ENCODE results near the gene DNAH14. TPM values are rescaled to one million over a fixed set of nuclear protein-coding genes. Genes with fewer than 3 reads are reported as not detected.
A peak's percentile ranks its signal among the peaks of the same experiment; 100 is the strongest.

DNAH14 gene
- total and polyA plus RNA-seq, 9 of the 15 experiments (the other 6 are each of a cell fraction or from before 2014, with no cell fraction given) = 58.4 to 142 (median 98.4) TPM

GRCh38 chr1:225431081-225431863 lies 501.8 kb downstream of the DNAH14 start:
- Histone ChIP-seq H2AFZ (ENCODE audit: low read depth, low read length) (no peak overlapping the region), H3K4me3 (no peak overlapping the region), H3K79me2 (ENCODE audit: control insufficient read depth, insufficient read depth, low read length) (peaks cover 17% of the 10 kb centered on the region), H3K27ac (ENCODE audit: extremely low read depth, low read depth, low read length) (no peak overlapping the region), H4K20me1 (replicated peaks; ENCODE audit: control insufficient read depth, insufficient read depth, low read length) (peaks cover 8% of the 10 kb centered on the region), H3K4me2 (ENCODE audit: insufficient read depth, low read length) (no peak overlapping the region), H3K9me3 (replicated peaks; ENCODE audit: control insufficient read depth, insufficient read depth, low read depth, low read length) (peaks cover 8% of the 10 kb centered on the region; the same call in 1 of the 2 replicates), H3K27me3 (ENCODE audit: control insufficient read depth in 2 of 2, insufficient read depth in 2 of 2, low read length in 2 of 2) (no peaks in the 10 kb centered on the region), H3K4me1 (replicated peaks in 1 of 2; ENCODE audit: control insufficient read depth in 2 of 2, insufficient read depth in 2 of 2, low read length in 2 of 2) (peaks cover 17 to 23% of the 10 kb centered on the region in 2 experiments; a peak in 4 of 5 replicates), H3K9ac (ENCODE audit: insufficient read depth in 1 of 2, low read depth in 2 of 2, low read length in 2 of 2) (no peak overlapping the region), H3K36me3 (ENCODE audit: control insufficient read depth, insufficient read depth, low read length) (peaks cover 3% of the 10 kb centered on the region; the same call in 1 of the 3 replicates), H3K9me1 (ENCODE audit: control insufficient read depth, insufficient read depth, low read length) (no peaks in the 10 kb centered on the region)
- WGBS (ENCODE audit: insufficient coverage, low coverage, missing lambda C conversion rate) = 95% methylated on average over 31 of the region's 36 CpGs
- in situ Hi-C loops (cut with MboI) = no loop called here
- DNase-seq (ENCODE audit: extremely low read depth in 1 of 4, low spot score in 3 of 4) (no peak), FAIRE-seq (no peak), ATAC-seq (no peak)
- POLR2A ChIA-PET = interaction anchor here (1.2 to 2.9 kb wide), 2 partner anchors 11 to 13 kb away, joined by 8 to 9 read pairs; no protein-coding TSS in a partner anchor
- intact Hi-C loops (cut with micrococcal nuclease) = no loop called here
- no TSS peak for BruUV-seq (replicated peaks)
- CTCF ChIA-PET (ENCODE audit: low intra/inter-chr PET ratio) = no interaction called here
- peak; percentile 37; the same call in 1 of the 2 replicates for TF ChIP-seq CBX1 (IDR thresholded peaks at IDR 0.05; ENCODE audit: low read depth)
- TF ChIP-seq THRAP3 (IDR thresholded peaks at IDR 0.05; ENCODE audit: borderline replicate concordance) = no peak
- 0 out of 2 replicates have a peak, but pooled peaks have one; percentile 34 for TF ChIP-seq HLTF (IDR thresholded peaks at IDR 0.05)
- TF ChIP-seq, protein P1, sequence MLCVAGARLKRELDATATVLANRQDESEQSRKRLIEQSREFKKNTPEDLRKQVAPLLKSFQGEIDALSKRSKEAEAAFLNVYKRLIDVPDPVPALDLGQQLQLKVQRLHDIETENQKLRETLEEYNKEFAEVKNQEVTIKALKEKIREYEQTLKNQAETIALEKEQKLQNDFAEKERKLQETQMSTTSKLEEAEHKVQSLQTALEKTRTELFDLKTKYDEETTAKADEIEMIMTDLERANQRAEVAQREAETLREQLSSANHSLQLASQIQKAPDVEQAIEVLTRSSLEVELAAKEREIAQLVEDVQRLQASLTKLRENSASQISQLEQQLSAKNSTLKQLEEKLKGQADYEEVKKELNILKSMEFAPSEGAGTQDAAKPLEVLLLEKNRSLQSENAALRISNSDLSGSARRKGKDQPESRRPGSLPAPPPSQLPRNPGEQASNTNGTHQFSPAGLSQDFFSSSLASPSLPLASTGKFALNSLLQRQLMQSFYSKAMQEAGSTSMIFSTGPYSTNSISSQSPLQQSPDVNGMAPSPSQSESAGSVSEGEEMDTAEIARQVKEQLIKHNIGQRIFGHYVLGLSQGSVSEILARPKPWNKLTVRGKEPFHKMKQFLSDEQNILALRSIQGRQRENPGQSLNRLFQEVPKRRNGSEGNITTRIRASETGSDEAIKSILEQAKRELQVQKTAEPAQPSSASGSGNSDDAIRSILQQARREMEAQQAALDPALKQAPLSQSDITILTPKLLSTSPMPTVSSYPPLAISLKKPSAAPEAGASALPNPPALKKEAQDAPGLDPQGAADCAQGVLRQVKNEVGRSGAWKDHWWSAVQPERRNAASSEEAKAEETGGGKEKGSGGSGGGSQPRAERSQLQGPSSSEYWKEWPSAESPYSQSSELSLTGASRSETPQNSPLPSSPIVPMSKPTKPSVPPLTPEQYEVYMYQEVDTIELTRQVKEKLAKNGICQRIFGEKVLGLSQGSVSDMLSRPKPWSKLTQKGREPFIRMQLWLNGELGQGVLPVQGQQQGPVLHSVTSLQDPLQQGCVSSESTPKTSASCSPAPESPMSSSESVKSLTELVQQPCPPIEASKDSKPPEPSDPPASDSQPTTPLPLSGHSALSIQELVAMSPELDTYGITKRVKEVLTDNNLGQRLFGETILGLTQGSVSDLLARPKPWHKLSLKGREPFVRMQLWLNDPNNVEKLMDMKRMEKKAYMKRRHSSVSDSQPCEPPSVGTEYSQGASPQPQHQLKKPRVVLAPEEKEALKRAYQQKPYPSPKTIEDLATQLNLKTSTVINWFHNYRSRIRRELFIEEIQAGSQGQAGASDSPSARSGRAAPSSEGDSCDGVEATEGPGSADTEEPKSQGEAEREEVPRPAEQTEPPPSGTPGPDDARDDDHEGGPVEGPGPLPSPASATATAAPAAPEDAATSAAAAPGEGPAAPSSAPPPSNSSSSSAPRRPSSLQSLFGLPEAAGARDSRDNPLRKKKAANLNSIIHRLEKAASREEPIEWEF (CRISPR knock-in tag; IDR thresholded peaks at IDR 0.05) = no peak

All from K562 (cell line).